Activated CD4-positive, CD25-positive, alpha-beta regulatory T cell (primary cell): Measurements from ENCODE around the gene COQ8B.
"Not testable (repeated sequence)": the region's sequence is repeated elsewhere in the genome, so short reads cannot be mapped to it uniquely, and the experiment has no call there.

Experiments
- DNase-seq, 4 experiments: peaks; one replicate each; lab custom pipeline; 2025; lab: John Stamatoyannopoulos, UW

Gene COQ8B

DNA sequence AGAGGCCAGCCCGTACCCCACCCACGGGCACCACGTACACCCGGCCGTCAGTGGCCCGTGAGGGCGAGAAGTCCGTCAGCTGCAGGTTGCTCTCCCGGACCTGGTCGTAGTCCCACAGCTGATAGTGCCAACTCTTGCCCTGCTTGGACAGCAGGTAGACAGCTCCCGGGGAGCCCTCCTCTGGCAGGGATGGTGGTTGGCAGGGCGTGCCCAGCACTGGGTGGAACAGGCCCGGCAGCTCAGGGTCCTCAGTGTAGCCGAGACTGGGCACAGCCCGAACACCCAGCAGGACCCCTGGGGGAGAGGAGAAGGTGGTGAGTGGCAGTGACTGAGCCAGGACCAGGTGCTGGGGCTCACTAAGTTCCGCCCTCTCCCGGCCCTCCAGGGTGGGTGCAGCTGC is 25.8 kb upstream of the COQ8B start:
- no peak for DNase-seq

DNA sequence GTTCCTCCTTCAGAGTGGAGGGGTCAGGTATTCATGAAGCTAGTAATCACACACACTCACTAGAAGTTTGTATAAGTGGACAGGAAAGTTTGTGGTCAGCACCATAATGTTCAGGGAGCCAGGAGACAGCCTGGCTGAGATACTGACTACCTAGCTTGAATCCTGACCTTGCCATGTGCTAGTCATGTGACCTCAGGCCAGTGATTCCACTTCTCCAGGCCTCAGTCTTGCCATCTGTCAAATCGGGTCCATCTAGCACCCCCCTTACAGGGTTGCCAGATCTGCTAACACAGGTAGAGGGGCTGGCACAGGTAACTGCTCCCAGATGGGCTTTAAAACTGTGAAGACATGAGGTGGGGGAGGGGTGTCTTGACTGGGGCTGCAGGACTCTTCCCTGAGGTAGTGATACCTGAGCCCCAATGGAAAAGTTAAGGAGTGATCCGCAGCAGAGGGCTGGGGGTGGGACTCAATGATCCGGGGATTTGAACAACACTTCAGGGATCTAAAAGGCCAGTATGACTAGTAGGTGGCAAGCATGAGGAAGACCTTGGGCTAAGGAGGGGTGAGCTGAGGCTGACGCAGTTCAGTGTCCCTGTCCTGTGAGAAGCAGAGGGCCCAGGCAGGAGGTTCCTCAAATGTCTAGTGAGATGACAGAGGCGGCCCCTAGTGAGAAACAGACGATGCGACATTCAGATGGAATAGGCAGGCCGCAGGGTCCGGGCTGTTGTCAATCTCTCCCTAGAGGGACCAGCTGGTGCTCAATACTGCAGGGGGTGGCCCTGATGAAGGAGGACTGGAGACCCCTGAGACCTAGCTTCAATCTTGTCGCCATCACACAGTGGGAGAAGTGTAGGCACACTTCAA is 25.1 kb upstream of the COQ8B start:
- DNase-seq, result no peak

DNA sequence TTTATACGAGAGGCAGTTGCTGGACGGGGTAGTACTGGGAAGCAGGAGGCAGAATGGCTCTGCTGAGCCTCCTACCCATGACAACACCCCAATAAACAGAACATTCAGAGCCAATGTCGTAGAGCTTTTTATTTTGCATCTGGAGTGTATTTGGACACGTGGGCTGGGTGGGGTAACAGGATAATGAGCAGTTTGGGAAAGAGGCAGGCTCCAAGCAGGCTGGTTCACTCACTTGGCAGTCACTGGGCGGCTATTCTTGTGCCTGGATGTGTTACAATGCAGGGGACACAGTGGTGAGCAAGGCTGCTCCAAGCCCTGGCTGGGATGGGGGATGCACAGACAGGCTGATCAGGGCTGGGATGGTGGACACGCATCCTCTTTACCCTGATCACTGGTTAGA is 24.1 kb upstream of the COQ8B start:
- DNase-seq, result no peak

DNA sequence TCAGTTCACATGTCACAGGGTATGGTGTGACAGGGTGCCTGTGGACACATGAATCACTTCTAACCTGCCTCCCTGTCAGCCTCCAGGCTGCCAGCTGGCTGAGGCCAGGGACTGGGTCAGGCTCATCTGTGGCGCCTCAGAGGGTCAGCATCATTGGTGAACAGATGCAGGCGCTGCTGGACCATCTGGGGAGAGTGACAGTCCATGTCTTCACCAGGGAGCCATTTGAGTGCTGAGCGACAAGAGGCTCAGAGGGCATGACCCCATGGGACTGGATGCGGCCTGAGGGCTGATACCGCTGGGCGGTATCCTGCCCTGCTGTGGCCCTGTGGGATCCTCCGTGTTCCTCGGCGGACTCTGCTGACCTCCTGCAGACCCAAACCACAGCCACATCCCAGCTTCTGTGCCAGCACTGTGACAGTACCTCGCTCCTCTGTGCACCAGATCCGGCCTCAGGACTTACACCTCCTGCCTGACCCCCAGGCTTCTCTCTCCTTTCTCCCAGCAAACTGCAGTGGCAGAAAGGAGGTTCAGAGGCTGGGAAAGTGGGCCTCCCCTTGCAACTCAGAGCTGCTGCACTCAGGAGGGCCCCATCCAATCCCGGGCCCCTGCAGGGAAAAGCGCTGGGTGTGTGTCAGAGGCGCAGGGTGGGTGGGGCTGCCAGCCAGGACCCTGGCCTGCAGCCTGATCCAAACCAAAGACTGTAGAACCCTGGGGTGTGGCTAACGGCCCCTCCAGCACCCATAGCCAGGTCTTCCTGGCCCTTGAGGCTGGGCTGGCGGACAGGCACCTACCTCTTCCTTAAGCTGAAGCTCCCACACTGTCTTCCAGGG is 23.4 kb upstream of the COQ8B start:
- no peak for DNase-seq

DNA sequence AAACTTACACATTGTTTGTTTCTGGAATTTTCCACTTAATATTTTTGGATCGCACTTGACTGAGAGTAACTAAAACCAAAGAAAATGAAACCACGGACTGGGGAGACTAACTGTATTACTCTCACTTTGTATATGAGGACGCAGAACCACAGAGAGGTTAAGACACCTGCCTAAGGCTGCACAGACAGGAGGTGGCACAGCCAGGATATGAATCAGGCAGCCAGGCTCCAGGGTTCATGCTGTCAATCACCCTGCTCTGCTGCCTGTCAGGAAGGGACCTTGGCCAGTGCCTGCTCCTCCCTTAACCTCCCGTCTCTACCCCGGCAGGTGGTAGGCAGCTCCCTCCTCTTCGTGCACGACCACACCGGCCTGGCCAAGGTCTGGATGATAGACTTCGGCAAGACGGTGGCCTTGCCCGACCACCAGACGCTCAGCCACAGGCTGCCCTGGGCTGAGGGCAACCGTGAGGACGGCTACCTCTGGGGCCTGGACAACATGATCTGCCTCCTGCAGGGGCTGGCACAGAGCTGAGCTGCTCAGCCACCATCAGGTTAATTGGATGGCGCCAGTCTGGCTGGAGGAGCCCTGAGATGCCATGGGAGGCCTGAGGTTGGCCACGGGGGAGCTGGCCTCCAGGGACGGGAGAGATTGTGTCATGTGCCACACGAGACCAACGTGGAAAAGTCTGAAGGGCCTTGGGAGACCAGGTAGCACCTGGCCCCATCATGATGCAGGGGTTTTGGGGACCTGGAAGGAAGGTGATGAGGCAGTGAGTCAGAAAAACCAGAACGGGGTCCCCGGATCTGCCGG is 22.5 kb upstream of the COQ8B start:
- DNase-seq, result no peak

DNA sequence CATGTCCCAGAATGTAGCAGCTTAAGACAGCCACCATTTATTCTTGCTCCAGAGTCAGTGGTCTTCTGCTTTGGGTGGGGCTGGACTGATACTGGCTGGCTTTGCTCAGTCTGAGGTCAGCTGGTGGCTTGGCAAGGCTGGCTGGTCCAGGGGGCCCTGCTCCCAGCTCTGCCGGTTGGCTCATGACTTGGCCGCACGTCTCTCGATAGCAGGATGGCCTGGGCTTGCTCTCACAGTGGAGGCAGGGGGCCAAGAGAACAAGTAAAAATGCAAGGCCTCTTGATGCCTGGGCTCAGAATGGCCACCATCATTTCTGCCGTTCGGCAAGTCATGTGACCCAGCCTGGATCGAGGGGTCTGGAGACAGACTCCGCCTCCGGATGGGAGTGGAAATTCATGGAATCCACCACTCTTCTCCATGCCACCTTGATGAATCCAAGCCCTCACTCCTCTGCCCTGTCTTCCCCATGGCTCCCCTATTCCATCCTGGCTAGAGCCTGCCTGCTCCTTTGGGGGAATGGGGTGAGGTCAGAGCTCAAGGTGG is 20.5 kb upstream of the COQ8B start:
- DNase-seq, result no peak

DNA sequence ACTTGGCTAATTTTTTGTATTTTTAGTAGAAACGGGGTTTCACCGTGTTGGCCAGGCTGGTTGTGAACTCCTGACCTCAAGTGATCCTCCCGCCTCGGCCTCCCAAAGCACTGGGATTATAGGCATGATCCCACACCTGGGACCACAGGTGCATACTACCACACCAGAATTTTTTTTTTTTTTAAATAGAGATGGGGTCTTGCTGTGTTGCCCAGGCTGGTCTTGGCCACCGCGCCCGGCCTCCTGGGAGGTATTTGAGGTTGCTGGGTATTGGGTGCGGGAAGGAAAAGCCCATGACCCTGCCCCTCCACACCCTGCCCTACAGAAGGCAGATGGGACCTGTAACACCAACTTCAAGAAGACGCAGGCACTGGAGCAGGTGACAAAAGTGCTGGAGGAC is 20.0 kb upstream of the COQ8B start:
- no peak for DNase-seq

DNA sequence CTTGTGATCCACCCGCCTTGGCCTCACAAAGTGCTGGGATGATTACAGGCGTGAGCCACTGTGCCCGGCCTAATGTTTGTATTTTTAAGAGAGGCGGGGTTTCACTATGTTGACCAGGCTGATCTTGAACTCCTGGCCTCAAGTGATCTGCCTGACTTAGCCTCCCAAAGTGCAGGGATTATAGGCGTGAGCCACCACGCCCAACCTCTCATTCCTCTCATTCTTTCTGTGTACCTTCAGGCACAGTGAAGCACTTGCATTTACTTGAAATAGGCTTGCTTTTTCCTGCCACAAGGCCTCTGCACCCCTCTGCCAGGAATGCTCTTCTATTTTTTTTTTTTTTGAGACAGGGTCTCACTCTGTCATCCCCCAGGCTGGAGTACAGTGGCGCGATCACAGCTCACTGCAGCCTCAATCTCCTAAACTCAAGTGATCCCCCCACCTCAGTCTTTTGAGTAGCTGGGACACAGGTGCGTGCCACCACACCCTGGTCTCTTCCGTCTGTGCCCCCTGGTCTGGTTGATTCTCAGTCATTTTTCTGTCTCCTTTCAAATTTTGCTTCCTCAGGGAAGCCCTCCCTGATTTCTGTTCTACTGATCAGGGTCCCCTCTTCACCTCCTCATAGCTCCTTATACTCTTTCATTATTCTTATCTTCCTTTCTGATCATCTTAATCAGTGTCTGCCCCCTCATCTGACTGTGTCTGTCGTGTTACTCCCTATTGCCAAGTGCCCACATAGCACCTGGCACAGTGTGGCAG is 18.5 kb upstream of the COQ8B start:
- no peak for DNase-seq

DNA sequence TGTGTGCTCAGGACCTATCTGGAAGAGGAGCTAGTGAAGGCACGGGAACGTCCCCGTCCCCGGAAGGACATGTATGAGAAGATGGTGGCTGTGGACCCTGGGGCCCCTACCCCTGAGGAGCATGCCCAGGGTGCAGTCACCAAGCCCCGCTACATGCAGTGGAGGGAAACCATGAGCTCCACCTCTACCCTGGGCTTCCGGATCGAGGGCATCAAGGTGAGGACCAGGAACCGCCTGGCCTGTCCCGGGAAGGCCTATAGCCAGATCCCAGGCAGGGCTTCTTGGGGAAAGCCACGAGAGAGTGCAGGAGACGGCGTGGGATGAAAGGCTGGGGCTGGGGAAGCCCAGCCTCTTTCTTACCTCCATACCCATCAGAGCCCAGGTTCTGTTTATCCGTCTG is 16.5 kb upstream of the COQ8B start:
- no peak for DNase-seq

DNA sequence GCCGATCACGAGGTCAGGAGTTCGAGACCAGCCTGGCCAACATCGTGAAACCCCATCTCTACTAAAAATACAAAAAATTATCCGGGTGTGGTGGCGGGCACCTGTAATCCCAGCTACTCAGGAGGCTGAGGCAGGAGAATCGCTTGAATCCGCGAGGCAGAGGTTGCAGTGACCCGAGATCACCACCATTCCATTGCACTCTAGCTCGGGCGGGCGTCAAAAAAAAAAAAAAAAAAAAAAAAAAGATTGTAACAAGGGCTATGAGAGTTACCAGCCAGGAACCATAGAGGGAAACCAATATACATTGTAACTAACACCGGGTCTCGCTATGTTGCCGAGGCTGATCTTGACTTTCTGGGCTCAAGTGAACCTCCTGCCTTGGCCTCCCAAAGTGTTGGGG is 15.6 kb upstream of the COQ8B start:
- not testable (repeated sequence) for DNase-seq

DNA sequence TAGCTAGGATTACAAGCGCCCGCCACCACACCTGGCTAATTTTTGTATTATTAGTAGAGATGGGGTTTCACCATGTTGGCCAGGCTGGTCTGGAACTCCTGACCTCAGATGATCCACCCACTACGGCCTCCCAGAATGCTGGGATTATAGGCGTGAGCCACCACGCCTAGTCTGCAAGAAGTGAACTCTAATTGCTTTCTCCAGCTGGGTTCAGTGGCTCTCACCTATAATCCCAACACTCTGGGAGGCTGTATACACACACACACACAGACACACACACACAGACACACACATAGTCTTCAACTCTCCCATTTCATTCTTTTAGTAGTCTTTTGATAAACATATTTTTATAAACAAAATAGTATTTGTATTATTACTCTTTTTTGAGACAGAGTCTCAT is 13.4 kb upstream of the COQ8B start:
- not testable (repeated sequence) for DNase-seq

DNA sequence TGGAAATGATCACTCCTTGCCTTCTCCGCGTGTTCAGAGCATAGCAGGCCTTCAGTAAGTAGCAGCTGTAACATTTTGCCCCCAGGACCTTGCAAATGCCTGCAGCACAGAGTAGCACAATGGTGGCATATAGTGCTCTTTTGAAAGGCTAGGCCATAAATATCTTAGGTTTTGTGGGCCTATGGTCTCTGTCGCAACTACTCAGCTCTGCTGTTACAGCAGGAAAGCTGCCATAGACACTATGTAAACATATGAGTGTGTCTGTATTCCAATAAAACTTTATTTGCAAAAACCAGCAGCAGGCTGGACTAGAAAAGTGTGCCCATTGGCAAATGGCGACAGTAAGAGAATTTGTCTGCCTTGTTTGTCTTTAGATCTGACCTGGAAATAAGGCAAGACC is 9.6 kb upstream of the COQ8B start:
- DNase-seq, result no peak

DNA sequence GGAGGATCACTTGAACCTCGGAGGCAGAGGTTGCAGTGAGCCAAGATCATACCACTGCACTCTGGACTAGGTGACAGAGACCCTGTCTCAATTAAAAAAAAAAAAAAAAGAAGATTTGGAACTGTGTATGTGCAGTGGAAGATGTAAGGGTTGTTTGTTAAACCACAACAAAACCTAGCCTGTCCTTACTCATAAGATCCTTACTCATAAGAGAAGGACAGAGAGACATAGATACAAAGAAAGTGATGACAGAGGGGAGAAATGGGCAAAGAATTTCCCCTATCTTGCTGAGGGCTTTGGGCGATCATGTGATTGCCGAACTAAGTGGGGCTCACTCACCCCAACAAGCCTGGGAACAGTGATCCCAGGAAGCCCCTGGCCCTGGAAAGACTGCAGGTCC is 8.2 kb upstream of the COQ8B start:
- DNase-seq, result no peak

DNA sequence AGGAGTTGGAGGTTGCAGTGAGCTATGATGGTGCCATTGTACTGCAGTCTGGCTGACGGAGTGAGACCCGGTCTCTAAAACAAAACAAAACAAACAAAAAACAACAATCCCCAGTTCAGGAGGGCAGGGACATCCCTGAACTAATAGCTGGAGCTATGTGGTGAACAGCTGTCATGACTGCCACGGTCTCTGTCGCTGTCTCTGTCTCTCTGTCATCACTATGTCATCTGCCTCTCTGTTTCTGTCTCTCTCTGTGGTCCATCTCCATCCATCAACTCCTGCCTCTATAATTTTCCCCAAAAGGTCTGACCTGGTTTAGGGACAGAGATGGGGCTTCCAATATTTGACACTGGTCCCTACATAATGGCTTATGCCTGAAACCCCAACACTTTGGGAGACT is 7.6 kb upstream of the COQ8B start:
- no peak for DNase-seq

DNA sequence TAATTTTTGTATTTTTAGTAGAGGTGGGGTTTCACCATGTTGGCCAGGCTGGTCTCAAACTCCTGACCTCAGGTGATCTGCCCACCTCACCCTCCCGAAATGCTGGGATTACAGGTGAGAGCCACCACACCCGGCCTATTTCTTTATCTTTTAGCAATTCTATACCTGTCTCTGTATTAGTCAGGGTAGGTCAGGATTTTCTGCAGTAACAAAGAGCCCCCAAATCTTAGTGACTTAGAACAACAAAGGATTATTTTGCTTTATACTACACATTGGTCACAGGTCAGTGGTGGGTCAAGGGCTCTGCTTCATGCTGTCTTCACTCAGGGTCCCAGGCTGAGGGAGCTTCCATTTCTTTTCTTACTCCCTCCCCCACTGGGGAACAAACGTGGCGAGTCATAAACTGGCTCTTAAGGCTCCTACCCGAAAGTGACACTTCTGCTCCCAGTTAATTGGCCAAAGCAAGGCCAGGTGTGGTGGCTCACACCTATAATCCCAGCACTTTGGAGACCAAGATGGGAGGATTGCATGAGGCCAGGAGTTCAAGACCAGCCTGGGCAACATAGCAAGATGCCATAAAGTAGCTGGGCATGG is 7.1 kb upstream of the COQ8B start:
- DNase-seq, result no peak

DNA sequence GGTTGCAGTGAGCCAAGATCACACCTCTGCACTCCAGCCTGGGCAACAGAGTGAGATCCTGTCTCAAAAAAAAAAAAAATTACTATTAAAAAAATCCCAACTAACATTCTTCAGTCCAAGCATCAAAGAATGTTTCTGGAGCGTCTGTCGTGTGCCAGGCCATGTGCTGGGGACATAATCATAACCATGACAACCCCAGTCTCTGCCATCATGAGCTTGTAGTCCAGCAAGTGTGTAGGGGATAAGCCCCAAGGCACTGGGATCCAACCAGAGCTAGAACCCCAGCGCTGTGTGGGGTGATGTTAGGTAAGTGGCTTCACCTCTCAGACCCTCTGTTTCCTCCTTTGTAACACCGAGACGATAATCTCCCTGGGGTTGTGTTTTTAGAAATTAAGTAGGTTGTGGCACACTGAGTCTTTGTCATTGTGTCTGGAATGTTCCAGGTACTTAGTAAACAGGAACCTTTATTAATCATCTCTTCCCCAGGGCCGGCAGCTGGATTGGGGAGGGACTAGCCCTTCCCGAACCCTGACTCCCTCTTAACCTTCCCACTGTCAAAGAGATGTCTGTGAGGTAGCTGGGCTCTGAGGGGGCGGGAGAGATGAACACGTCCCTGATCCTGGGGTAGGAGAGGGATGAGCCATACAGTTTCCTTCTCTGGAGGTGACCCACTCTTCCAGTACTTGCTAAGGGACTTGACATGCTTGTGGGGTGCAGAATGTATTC is 5.4 kb upstream of the COQ8B start:
- no peak for DNase-seq

DNA sequence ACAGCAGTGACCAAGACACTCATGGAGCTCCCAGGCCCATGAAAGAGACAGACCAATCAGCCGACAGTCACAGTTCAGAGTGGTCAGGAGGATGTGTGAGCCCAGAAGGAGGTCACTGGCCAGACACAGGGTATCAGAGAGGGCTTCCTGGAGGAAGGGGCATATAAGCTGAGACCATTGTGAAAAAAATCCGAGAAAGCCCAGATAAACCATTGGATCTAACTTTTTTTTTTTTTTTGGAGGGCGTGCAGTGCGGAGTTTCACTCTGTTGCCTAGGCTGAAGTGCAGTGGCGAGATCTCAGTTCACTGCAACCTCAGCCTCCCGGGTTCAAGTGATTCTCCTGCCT is 4.4 kb upstream of the COQ8B start:
- no peak for DNase-seq

DNA sequence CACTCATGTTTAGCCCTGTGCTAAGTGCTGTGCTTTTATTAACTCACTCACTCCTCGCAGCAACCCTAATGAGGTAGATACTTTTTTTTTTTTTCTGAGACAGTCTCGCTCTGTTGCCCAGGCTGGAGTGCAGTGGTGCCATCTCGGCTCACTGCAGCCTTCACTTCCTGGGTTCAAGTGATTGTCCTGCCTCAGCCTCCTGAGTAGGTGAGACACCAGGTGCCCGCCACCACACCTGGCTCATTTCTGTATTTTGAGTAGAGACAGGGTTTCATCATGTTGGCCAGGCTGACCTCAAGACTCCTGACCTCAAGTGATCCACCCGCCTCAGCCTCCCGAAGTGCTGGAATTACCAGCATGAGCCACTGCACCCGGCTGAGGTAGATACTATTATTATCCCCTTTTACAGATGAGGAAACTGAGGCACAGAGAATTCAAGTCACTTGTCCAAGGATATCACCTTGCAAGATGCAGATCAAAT is 2.8 kb upstream of the COQ8B start:
- DNase-seq, result no peak

DNA sequence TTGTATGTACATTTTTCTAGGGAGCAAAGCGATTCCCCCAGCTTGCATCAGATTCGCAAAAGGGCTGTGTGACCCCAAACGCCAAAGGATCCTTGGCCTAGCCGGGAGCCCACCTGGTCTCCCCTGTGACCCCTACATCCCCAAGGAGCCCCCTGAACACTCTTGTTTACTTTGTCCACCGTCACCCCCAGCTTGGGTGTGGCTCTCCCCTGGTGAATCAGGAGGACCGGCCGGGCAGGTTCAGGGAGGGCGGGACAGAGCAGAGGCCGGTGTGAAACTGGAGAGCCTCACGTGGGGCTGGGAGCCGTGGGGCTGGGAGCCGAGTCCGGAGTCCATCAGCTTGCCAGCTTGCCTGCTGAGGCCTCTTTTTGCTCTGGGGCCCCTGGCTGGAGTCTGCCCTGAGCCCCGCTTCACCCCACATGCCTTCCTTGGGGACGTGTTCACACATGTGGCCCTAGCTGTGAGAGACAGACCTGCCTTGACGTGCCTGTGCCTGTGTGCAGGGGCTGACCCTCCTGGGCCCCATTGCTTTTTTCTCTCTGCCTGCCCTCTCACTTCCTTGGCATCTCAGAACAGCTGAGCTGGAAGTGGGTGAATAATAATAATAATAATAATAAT is 2.2 kb upstream of the COQ8B start:
- no peak for DNase-seq
